K562 (cell line): ENCODE measurements around the gene VWF.

Source experiments
- DMBX1 ChIP-seq: fragments of 250-450 bp; sonication (Bioruptor Pico); IDR thresholded peaks from 2 replicates; pipeline ENCODE4 v1.8.0; 2022; ENCODE audit warnings: inconsistent platforms, mild to moderate bottlenecking, moderate library complexity, borderline replicate concordance
- MTF1 ChIP-seq: fragments of 250-450 bp; sonication (Bioruptor Pico); IDR thresholded peaks from 2 replicates; pipeline ENCODE4 v1.9.0; 2021; ENCODE audit warnings: moderate library complexity, mild to moderate bottlenecking, inconsistent platforms, borderline replicate concordance
- PCBP2 ChIP-seq: fragments of 200-400 bp; formaldehyde crosslinking; IDR thresholded peaks from 2 replicates; pipeline ENCODE4 v1.6.1; 2018; ENCODE audit warnings: low read length, low read depth, mild to moderate bottlenecking, moderate library complexity; ENCODE audit not compliant: poor library complexity, severe bottlenecking
- TAL1 ChIP-seq: fragments of 450-650 bp; IDR thresholded peaks from 2 replicates; pipeline ENCODE4 v1.6.1; 2016; ENCODE audit warnings: mild to moderate bottlenecking
- USF2 ChIP-seq: sonication (generic); formaldehyde crosslinking; IDR thresholded peaks from 2 replicates; pipeline ENCODE4 v1.5.0; 2020; ENCODE audit warnings: missing genetic modification reagents

DNA sequence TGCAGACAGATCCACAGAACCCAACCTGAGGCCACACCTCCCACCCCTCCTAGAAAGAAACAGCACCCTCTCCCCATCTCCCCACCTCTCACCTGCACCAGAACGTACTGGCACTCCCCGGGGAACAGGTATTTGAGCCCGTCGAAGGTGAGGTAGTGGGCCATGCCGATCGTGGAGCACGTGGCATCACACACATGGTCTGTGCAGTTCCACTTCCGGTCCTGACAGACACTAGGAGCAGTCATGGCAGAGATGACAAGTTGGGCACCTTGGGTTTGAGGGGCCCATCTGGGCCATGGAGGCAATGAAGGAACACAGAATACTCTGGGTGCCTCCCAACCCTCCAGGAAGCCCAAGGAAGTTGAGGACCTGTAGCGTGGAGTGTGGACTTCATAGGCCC is 89.9 kb downstream of the VWF start:
- TF ChIP-seq MTF1 (CRISPR knock-in tag) (no peak), PCBP2 (no peak), USF2 (CRISPR knock-in tag) (no peak), DMBX1 (CRISPR knock-in tag) (no peak), TAL1 (no peak)
